Lung microvascular endothelial cell (primary cell): ENCODE measurements around the gene MRRF. TPM values are rescaled to one million over a fixed set of nuclear protein-coding genes. Genes with fewer than 3 reads are reported as not detected.
A peak's percentile ranks its signal among the peaks of the same experiment; 100 is the strongest.

Source experiments
- DNase-seq, 2 donors: peaks; one replicate each; pipeline versions ENCODE4 v3.0.0 to v3.0.0-alpha.2; 2010; ENCODE audit warnings: low read depth in 2 of 2
- total RNA-seq: library from RNA; depleted of rRNA; stranded (reverse); fragments of >200 nt; gene quantifications from 2 replicates; pipeline ENCODE4 v1.2.1, GENCODE V29; 2014

Gene MRRF, protein sequence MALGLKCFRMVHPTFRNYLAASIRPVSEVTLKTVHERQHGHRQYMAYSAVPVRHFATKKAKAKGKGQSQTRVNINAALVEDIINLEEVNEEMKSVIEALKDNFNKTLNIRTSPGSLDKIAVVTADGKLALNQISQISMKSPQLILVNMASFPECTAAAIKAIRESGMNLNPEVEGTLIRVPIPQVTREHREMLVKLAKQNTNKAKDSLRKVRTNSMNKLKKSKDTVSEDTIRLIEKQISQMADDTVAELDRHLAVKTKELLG
- 24.6 and 32.3 TPM in 2 replicates for total RNA-seq

DNA sequence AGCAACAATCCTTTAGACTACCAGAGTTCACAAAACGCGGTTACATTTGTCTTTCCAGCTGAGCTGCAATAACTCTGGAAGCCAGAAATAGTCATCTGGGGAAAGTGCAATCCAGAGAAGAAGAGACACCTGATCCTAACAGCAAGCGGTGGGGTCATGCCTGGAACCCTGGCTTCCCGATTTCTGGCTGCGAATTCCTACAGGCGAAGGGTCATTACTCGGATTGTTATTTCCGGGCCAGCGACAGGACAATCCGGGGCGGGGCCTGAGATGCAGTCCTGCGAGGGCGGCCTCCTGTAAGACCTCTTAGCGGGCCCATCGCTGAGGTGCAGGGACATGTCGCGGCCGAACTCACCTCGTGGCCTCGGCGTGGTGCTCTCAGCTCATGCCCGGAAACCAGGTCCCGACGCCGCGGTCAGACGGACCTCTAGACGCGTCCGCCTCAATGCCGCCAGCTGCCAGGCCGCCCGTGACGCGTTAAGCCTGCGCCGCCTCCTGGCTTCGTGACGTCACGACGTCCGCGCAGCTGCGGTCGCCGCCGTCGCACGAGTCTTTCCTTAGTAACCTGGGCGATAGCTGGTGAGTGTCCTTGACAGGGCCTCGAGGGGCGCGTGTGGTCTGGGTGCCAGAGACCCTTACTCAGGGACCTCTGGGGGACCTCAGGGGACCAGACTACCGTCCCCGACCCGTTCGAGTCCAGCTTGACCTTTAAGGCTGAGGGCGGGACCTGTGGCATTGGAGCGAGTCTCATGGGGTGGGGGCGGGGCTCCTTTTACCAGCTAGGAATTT lies at the start of gene MRRF, which contains the start of gene RBM18:
Gene MRRF, plus strand, starts transcription at position 523 of the 789 bp plus-strand sequence. CDS start 6,010 bp downstream, outside the sequence.
Gene RBM18, minus strand, starts transcription at position 481 of the 789 bp plus-strand sequence. CDS start 3,348 bp downstream, outside the sequence.
- peak; percentile 95 to 96 for DNase-seq

DNA sequence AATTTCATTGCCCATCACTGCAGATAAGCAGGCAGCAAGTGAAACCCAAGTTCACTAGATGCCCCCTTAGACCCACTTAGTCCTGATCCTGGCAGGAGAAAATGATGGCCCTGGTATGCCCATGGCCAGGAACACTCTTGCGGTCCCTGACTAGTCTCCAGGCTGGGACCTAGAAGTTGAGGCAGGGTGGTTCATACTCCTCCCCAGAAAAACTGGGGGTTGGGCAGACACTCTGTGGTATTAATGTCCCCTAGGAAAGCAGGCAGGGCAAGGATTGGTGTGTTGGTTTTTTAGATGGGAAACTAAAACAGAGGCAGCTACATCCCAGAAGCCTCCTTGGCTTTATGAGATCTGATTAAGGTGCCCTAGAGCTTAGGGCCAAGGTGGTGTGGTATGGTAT lies 49.0 kb upstream of the MRRF start:
- no peak for DNase-seq

DNA sequence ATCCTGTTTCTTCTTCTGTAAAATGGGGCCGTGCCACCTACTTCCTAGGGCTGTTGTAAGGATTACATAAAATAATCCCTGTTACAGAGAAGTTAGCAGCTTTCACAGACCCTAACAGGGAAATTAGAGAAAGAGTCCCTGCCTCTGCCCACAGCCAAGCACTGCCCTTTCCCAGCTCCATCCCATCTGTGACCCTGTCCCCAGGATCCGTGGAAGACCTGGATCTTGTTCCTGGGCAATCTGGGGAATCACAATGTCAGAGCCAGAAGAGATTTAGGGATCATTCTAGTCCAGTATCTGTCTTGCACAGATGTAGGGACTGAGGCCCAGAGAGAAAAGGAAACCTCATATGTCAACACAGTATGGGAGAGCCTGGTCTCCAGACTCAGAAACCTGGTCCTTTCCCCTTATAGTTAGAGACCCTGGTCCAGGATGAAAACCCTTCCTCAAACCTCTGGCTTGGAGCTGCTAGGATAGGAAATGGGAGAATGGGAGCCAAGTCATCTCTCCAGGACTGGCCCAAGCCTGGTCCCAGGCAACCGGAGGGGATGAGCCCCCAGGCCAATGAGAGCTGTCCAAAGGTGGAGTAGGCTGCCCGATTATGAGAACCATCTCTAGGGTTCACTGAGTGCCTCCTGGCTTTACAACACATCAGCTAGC lies 48.4 kb upstream of the MRRF start:
- no peak for DNase-seq

DNA sequence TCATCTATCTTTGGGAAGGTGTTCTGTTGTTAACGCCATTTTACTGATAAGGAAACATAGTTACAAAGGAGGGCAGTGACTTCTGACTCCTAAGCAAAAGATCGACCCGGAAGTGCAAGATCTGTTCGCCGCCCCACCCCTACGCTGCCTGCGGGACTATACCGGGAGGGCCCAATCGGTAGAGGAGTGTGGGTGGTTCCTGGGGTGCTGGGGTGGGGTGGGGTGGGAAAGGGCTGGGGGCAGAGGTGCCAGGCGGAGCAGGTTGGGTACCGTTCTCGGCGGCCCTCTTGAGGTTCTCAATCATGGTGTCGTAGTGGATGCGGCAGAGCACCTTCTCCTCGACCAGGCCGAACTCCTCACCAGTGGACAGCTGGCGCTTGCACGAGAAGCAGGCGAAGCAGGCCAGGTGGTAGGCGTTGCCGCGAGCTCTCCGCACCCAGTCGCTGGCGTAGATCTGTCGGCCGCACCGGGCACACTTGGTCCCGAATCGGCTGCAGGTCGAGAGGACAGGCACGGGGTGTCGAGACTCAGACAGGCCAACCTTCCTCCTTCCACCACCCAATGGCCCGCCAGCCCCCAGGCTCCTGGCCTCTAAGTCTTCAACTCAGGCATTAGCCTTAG lies 47.8 kb upstream of the MRRF start:
- DNase-seq: no peak

DNA sequence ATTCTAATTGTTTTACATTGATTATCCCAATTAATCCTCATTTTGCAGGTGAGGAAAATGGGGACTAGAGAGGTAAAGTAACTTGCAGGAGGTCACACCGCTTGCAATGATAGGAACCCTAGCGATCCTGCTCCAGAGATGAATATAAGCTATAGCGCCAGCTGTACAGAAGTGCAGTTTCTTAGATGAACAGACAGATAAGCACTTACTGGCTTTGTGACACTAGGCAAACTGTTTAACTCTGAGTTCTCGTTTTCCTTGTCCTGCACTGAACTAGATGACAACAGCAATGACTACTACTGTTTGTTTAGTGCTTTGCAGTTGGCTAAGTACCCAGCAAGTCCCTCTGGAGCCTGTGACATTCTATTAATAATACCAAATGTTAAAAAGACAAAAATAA lies 47.0 kb upstream of the MRRF start:
- DNase-seq: no peak

DNA sequence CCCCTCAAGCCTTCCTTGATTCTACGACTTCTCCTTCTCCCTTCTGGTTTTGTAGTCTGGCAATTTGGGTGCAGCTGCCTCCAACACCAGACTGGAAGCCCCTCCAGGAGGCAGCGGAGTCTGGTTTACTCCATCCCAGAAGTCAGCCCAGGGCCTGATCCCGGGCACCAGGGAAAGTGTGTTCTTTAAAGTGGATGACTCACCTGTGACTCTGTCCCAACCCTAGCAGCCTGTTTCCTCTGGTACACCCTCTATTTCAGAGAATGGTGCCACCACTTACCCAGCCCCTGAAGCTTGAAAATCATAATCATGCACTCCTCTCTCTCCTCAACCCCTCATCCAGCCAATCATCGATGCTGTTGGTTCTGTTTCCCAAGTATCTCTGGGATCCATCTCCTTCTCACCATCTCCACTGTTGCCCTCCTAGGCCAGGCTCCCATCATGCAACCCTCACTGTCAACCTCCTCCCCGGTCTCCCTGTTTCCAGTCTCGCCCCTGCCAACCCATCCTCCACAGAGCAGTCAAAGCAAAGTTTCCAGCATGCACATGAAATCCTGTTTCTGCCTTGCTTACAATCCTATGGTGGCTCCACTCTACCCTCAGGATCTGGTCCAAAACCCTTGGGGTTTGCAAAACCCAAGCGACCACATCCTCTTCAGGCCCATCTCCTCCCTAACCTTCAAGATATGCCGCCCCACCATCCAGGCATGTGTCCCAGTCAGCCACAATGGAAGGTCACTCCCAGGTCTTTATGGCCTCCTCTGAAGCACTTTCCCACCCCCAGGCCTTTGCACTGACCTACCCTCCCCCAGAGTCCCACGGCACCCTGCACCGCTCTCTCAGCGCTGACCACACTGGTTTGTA lies 46.4 kb upstream of the MRRF start:
- DNase-seq: no peak

DNA sequence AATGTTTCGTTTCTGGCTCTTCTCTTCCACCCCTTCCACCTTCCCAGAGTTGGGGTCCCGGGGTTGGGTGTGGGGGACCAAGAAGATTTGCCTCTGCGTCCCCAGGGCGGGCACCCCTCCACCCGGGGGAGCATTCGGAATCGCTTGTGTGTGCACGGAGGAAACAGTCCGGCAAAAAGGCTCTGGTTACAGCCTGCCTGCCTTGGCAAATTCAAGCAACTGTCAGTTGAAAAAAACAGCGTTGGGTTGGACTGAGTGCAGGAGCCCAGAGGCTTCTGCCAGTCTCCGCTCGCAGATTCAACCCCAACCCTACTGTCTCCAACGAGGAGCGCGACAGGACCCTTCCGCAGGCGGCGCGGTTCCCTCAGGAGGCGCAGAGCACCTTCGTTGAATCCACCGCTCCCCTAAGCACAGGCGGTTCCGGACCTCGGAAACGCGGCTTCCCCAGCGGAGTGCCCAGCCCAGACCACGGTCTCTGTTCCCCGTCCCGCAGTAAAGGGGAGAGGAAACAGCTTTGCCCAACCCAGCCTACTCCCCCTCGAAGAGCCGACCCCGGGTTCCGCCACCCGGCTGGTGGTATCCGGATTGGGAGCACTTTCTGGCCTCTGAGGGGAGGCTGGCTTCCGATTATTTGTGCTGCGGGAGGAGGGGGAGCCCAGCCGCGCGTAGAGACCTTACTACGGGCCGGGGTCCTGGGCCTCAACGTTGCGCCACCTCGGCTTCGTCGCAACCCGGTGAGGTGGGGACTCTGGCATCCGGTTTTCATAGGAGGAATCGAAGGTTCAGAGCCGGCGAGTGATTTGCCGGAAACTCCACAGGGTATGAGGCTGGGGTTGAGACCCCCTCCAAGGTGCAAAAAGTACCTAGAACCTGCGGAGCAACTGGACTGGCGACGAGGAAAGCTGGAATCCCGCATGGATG lies 45.5 kb upstream of the MRRF start:
- DNase-seq: peak; percentile 30 to 37

DNA sequence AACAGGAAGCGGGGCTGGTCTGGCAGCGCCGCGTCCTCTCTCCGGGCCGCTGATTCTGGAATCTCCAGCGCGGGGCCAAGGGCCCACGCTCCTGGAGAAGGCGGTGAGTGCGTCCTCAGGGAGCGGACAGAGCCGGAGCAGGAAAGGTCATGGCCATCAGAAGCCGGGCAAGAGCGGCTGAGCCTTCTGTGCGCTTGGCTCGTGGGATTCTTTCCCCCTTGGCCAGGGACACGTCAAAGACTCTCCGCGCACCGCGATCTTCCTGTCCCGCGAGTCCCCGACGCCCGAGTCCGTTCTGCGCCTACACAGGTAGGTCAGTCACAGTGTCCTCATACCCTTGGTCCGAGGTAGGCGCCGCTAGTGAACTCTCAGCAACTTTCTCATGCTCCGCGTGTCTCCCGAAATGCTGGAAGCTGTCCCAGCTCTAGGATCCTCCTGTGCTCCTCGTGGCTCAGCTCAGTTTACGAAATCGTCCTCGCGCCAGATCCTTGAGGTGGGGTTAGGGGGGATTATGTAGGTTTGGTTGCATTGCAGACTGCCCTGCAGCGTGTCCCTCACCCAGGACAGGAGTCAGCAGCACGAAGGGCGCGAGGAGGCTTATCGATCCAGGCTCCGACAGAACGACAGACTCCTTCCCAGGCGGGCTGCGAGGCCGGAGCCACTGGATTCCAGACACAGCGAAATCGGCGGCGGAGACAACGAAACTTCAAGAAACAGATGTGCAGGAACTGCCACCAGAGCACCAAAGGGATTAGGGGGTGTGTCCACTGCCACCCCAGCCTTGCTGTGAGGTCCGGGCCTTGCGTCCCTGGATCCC lies 44.6 kb upstream of the MRRF start:
- no peak for DNase-seq

DNA sequence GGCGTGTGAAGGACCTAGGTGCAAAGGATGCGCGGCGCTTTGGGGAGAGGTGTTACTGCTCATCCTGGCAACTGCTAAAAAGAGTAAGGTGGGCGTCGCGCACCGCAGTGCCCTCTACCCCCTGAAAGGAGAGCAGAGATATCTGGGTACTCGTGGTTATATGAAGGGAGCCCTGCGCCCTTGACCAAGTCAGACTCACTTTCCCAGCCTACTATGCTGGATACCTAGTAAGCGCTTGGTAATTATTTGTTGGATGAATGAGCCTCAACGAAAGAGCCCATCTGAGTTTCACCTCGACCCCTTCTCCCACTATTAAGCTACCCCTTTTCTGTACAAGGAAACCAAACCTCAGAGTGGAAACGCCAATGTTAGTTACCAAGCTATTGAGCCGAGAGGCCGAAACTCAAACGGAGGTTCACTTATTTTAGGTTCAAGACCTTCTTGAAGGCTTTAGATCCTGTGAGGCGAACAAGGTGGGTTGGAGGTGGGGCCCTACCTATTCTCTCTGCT lies 44.0 kb upstream of the MRRF start:
- no peak for DNase-seq

DNA sequence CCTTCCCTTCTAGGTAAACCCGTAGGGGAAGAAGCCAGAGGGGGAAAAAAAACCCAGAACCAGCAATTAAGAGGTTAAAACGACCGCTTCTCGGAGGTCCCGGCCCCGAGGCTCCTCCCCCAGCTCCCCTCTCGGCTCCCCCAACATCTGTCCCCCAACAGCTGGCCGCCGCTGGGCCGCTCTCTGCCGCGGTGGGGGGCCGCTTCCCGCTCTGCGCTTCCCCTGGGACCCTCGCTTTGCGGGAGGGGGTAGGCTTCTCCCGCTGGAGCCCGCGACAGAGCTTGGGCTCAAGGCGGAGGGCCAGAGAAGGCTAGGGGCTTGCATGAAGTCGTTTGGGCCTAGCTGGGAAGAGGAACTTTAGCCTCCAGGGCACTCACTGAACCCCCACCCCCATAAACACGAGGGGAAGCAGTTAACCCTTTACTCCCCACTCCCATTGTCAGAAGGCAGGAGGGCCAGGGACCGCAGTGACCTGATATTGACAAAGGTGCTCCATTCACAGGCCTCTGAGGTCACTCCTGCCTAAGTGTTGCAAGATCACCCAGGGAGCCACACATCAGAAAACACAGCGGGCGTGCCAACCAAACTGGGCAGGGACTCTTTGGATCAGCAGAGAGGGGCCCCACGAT lies 43.4 kb upstream of the MRRF start:
- DNase-seq: no peak

DNA sequence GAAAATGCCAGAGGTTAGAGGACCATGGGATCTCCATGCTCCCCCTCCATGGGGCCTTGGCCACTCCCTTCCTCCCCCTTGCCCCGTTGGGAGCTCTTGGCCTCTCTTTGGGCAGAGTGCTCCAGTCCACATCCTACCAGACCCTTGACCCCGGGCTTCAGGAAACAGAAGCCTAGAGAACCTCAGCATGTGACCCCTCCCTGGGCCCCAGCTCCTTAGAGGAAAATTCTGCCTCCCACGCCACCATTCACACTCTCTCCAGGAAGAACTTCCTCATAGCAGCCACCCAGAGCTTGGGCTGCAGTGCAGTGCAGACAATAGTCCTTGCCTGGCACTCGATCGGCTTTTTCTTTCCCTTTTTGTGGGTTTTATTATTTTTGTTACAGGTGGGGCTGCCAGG lies 41.9 kb upstream of the MRRF start:
- DNase-seq: no peak

DNA sequence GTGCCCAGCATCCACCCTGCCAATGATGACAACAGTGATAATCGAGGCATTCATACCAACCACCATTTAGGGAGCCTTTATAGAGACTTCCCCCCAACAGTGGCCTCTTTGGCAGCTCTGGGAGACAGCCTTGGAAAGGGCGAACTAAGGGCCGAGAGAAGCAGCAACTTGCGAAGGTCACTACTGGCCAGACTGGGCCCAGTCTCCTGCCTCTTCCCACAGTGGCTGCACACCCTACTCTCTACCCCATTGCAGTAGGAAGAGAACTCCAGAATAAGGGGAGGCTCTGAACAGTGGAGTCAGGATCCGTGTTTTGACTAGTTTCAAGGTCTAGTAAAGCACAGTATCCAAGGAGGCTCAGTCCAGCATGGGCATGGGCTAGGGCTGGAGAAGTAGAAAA lies 41.2 kb upstream of the MRRF start:
- no peak for DNase-seq

DNA sequence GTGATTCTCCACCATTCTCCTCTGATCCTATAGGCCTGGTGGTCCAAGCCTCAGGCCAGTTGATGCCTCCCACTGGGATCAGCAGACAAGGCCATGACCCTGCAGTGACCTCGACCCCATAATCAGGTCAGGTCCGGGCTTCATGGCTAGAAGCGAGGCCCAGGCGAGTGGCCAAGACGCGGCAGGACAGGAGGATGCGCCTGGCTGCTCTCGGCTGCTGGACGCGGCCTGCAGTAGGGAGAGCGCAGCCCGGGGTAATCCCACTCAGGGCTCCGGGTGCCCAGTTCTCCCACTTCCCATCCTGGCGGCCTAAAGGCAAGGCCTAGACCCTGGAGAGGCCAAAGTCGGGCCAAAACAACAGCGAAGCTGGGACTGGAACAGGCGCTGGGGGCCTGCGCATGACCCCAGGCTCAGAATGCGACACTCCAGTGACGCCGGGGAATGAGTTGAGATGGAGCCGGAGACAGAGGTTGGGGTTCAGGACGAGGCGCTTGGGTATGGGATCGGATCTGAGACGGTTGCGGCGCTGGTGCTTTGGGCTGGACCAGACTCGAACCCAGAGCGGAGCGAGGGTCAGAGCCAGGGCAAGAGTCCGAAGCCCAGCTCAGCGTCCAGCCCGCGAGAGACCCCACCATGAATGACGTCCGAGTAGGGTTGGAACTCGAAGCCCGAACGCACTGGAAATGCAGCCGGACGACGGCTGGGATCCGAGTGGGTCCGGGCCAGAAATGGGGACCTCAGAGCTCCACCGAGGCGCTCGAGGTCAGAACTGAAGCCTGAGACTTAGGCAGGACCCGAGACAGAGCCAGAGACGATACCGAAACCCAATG lies 39.2 kb upstream of the MRRF start:
- DNase-seq: no peak

DNA sequence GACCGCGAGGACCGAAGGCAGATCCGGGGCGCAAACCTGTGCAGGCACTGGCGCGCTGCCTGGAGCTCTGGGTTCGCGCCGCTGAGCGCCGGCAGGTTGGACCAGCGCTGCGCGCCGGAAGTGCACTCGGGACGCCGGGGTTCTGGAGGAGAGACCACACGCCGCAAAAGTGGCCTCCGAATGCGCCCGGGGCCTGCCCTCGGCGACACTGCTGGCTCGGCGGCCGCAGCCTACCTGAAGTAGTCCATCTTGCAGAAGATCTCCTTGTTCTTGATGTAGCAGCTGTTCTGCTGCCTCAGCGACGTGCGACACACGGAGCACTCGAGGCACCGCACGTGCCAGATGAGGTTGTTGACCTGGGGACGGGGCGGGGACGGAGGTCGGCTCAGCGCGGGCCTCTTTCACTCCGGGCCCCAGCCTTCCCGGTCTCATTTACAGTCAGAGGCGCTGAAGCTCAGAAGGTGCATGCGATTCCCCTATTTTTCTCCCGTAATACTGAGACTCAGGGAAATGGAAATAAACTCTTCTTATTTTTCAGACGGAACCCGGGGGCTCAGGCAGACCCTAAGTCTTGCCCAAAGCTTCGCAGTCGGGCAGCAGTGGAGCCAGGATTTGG lies 38.4 kb upstream of the MRRF start:
- no peak for DNase-seq

DNA sequence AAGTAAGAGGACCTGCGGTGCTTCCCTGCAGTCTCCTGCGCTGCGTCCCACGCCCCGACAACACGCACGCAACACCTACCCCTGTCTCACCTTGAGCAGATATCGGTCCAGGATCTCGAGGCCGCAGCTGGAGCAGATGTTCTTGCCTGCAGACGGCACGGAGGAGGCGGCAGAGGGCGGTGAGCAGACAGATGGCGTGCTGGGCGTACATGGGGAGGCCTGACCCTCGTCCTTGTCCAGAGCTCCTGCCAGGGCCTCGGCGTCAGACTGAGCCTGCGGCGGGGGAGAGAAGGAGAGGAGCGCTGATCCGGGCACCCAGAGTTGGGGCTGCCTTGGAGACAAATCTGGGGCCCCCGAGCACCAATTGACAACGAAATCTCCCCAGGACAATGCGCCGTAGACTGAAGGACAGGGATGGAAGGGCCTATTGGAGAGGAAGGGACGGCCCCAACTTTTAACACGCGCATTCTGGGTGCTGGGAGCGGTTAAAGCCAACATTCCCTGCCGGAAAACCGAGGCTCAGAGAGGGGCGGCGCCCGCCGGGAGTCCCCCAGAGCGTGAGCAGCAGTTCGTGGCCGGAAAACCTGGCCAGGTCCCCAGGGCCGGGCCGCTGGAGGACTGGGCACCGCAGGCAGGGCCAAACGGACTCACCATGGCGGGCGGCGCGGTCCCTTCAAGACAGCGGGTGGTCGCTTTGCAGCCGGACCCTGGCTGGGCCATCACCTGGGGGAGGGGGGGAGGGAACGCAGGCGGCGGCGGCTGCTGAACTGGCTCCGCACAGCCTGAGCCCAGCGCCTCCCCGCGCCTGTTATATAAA lies 37.7 kb upstream of the MRRF start:
- DNase-seq: peak; percentile 26 to 54

DNA sequence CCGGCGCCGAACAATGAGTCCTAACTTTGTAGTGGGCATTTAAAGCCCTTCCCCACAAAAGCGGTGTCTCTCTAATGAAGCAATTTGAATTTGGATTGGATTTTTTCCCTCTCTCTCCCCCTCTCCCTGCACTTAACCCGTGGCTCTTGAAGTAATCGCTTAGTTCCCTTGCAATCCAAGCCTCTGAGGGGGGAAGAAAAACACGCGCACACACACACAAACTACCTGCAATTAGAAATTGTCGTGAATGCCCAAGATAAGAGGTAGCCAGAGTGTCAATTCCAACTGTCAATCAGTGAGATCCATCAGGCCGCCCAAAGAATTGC lies 37.1 kb upstream of the MRRF start:
- no peak for DNase-seq
